HepG2 (cell line): ENCODE data around the gene GALNT8. TPM values are rescaled to one million over a fixed set of nuclear protein-coding genes. Genes with fewer than 3 reads are reported as not detected.

ENCODE experiments used
- AHR ChIP-seq: IDR thresholded peaks from 2 replicates; pipeline ENCODE4 v1.6.1; 2018; ENCODE audit warnings: missing genetic modification reagents, missing compliant biosample characterization
- RFXAP ChIP-seq: sonication (generic); formaldehyde crosslinking; IDR thresholded peaks from 2 replicates; pipeline ENCODE4 v1.4.0; 2020; ENCODE audit warnings: missing genetic modification reagents, borderline replicate concordance
- polyA plus RNA-seq, 8 experiments: library from polyadenylated mRNA; depleted of rRNA in 3 of 8; stranded (reverse) in 7 of 8; unstranded in 1 of 8; fragments of >200 nt; fragmentation: Illumina TruSeq in 4 of 8; extraction: Trizol in 4 of 8; gene quantifications; 2 replicates each; pipeline versions ENCODE4 v1.2.1 to v1.2.3, GENCODE V29; 2011 to 2016; ENCODE audit warnings: low read depth in 4 of 8, missing spikeins in 1 of 8, mixed read lengths in 1 of 8; ENCODE audit not compliant: insufficient read depth in 1 of 8
- total RNA-seq, 5 experiments: library from RNA; depleted of rRNA; stranded (reverse); fragments of >200 nt; fragmentation: Illumina TruSeq; extraction: Trizol; gene quantifications; 2 replicates each; pipeline ENCODE4 v1.2.3, GENCODE V29; 2016; ENCODE audit warnings: low read depth in 1 of 5
- TF ChIP-seq, protein P1 (sequence below): sonication (generic); formaldehyde crosslinking; IDR thresholded peaks from 2 replicates; pipeline ENCODE4 v1.4.0; 2020; ENCODE audit warnings: mild to moderate bottlenecking, missing genetic modification reagents, borderline replicate concordance
- TF ChIP-seq, protein P2 (sequence below): sonication (generic); formaldehyde crosslinking; conservative IDR thresholded peaks from 2 replicates; pipeline ENCODE4 v1.5.0; 2020; ENCODE audit warnings: missing genetic modification reagents
- TF ChIP-seq, protein P3 (sequence below): sonication (generic); formaldehyde crosslinking; IDR thresholded peaks from 2 replicates; pipeline ENCODE4 v1.5.0; 2020; ENCODE audit warnings: missing genetic modification reagents

Gene GALNT8
- total and polyA plus RNA-seq, 2 of the 13 experiments (the other 11 are each of a cell fraction or from before 2014, with no cell fraction given) = 0.45 TPM; not detected in 1

DNA sequence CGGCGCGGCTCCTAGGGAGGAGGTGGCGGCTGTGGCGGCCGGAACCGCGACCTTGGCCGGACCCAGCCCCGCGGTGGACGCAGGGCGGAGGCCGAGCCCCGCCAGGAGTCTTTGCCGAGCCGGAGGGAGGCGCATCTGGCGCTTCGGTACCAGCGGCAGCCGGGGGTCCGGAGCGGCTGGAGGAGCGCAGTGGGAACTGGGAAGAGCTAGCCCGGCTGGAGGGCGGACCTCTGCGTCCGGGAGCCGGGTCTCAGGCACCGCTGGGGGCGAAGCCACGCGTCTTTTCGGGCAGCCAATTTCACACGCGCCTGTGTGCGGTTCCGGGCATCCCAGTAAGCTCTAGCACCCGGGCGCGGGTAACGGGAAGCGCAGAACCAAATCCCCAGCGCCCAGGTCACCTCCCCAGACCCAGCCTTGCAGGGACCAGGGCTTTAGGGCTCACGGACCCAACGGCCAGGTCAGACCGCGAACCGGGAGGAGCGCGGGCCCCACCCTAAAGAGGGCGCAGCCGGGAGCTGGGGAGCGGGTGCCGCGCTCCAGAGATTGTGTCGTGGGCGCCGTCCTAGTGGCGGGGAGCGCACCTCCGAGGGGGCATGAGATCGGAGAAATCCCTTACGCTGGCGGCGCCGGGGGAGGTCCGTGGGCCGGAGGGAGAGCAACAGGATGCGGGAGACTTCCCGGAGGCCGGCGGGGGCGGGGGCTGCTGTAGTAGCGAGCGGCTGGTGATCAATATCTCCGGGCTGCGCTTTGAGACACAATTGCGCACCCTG is 89.4 kb downstream of the GALNT8 start (continued):
- TF ChIP-seq, protein P1, sequence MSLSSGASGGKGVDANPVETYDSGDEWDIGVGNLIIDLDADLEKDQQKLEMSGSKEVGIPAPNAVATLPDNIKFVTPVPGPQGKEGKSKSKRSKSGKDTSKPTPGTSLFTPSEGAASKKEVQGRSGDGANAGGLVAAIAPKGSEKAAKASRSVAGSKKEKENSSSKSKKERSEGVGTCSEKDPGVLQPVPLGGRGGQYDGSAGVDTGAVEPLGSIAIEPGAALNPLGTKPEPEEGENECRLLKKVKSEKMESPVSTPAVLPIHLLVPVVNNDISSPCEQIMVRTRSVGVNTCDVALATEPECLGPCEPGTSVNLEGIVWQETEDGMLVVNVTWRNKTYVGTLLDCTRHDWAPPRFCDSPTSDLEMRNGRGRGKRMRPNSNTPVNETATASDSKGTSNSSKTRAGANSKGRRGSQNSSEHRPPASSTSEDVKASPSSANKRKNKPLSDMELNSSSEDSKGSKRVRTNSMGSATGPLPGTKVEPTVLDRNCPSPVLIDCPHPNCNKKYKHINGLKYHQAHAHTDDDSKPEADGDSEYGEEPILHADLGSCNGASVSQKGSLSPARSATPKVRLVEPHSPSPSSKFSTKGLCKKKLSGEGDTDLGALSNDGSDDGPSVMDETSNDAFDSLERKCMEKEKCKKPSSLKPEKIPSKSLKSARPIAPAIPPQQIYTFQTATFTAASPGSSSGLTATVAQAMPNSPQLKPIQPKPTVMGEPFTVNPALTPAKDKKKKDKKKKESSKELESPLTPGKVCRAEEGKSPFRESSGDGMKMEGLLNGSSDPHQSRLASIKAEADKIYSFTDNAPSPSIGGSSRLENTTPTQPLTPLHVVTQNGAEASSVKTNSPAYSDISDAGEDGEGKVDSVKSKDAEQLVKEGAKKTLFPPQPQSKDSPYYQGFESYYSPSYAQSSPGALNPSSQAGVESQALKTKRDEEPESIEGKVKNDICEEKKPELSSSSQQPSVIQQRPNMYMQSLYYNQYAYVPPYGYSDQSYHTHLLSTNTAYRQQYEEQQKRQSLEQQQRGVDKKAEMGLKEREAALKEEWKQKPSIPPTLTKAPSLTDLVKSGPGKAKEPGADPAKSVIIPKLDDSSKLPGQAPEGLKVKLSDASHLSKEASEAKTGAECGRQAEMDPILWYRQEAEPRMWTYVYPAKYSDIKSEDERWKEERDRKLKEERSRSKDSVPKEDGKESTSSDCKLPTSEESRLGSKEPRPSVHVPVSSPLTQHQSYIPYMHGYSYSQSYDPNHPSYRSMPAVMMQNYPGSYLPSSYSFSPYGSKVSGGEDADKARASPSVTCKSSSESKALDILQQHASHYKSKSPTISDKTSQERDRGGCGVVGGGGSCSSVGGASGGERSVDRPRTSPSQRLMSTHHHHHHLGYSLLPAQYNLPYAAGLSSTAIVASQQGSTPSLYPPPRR (CRISPR knock-in tag) = no peak
- TF ChIP-seq, protein P2, sequence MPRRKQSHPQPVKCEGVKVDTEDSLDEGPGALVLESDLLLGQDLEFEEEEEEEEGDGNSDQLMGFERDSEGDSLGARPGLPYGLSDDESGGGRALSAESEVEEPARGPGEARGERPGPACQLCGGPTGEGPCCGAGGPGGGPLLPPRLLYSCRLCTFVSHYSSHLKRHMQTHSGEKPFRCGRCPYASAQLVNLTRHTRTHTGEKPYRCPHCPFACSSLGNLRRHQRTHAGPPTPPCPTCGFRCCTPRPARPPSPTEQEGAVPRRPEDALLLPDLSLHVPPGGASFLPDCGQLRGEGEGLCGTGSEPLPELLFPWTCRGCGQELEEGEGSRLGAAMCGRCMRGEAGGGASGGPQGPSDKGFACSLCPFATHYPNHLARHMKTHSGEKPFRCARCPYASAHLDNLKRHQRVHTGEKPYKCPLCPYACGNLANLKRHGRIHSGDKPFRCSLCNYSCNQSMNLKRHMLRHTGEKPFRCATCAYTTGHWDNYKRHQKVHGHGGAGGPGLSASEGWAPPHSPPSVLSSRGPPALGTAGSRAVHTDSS (CRISPR knock-in tag) = no peak
- TF ChIP-seq RFXAP (CRISPR knock-in tag) (no peak), AHR (CRISPR knock-in tag) (no peak)
- TF ChIP-seq, protein P3, sequence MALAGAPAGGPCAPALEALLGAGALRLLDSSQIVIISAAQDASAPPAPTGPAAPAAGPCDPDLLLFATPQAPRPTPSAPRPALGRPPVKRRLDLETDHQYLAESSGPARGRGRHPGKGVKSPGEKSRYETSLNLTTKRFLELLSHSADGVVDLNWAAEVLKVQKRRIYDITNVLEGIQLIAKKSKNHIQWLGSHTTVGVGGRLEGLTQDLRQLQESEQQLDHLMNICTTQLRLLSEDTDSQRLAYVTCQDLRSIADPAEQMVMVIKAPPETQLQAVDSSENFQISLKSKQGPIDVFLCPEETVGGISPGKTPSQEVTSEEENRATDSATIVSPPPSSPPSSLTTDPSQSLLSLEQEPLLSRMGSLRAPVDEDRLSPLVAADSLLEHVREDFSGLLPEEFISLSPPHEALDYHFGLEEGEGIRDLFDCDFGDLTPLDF (CRISPR knock-in tag) = no peak
- TF ChIP-seq, all 625 proteins: peak for 0
